HG03280 (cell line): ENCODE measurements around the gene MRPS9.
A peak's percentile ranks its signal among the peaks of the same experiment; 100 is the strongest.

Experiments
- ATAC-seq: cut with Tn5 transposase; IDR thresholded peaks from one replicate; pipeline ENCODE4 v1.9.1; 2021; ENCODE audit warnings: mild to moderate bottlenecking, moderate library complexity; ENCODE audit not compliant: unreplicated experiment

MRPS9 gene

GRCh38 chr2:105117565-105117964 lies 79.7 kb downstream of the MRPS9 start:
- no peak for ATAC-seq

- no peak for ATAC-seq
Measured at GRCh38 chr2:105118960-105119359, 81.1 kb downstream of the MRPS9 start.

GRCh38 chr2:105121434-105121833 lies 83.6 kb downstream of the MRPS9 start:
- ATAC-seq = no peak

GRCh38 chr2:105125428-105125827 lies 87.6 kb downstream of the MRPS9 start:
- ATAC-seq = no peak

GRCh38 chr2:105125920-105126319 lies 88.1 kb downstream of the MRPS9 start:
- ATAC-seq = no peak

- ATAC-seq = no peak
Measured at GRCh38 chr2:105126336-105126735, 88.5 kb downstream of the MRPS9 start.

GRCh38 chr2:105127289-105127915 lies 89.5 kb downstream of the MRPS9 start:
- no peak for ATAC-seq

- peak; percentile 89 for ATAC-seq
Measured at GRCh38 chr2:105129722-105130232, 91.9 kb downstream of the MRPS9 start.

GRCh38 chr2:105130546-105130945 lies 92.7 kb downstream of the MRPS9 start:
- no peak for ATAC-seq

- ATAC-seq = no peak
Measured at GRCh38 chr2:105134081-105134480, 96.2 kb downstream of the MRPS9 start.

GRCh38 chr2:105135436-105135835 lies 97.6 kb downstream of the MRPS9 start:
- no peak for ATAC-seq

- no peak for ATAC-seq
Measured at GRCh38 chr2:105136394-105136793, 98.5 kb downstream of the MRPS9 start.

GRCh38 chr2:105138643-105139042 lies 100.8 kb downstream of the MRPS9 start:
- no peak for ATAC-seq

- ATAC-seq = no peak
Measured at GRCh38 chr2:105139556-105140239, 101.8 kb downstream of the MRPS9 start.

- ATAC-seq = no peak
Measured at GRCh38 chr2:105140240-105140568, 102.3 kb downstream of the MRPS9 start.

- ATAC-seq = no peak
Measured at GRCh38 chr2:105141099-105141614, 103.3 kb downstream of the MRPS9 start.

- no peak for ATAC-seq
Measured at GRCh38 chr2:105142239-105142638, 104.4 kb downstream of the MRPS9 start.

GRCh38 chr2:105143094-105143466 lies 105.2 kb downstream of the MRPS9 start:
- ATAC-seq = no peak

- ATAC-seq = no peak
Measured at GRCh38 chr2:105143467-105144151, 105.7 kb downstream of the MRPS9 start.

GRCh38 chr2:105144152-105144940 lies 106.5 kb downstream of the MRPS9 start:
- ATAC-seq = no peak

GRCh38 chr2:105144941-105145300 lies 107.1 kb downstream of the MRPS9 start:
- ATAC-seq = no peak
